H1 (cell line): ENCODE measurements around the gene KRT5. TPM values are rescaled to one million over a fixed set of nuclear protein-coding genes. Genes with fewer than 3 reads are reported as not detected.

Source experiments
- CTCF ChIA-PET: fragments of 300-600 bp; sonication (Branson Sonifier 250); formaldehyde crosslinking; loops from one replicate; lab custom pipeline; 2021; ENCODE audit not compliant: partially characterized antibody; lab: Charles Lee
- POLR2A ChIA-PET: fragments of 300-600 bp; sonication (Branson Sonifier 250); formaldehyde crosslinking; loops from one replicate; lab custom pipeline; 2021; ENCODE audit warnings: inconsistent platforms; ENCODE audit not compliant: partially characterized antibody; lab: Charles Lee
- DNase-seq, 2 experiments: peaks; one replicate each; pipeline versions ENCODE4 v3.0.0 to v3.0.0-alpha.2; 2010 to 2022; ENCODE audit warnings: low spot score in 2 of 2, low read depth in 1 of 2, mixed read lengths in 1 of 2
- FAIRE-seq: peaks from 2 replicates; lab custom pipeline; 2011; peaks lifted over from hg19 to GRCh38; lab: Jason Lieb, UNC
- H2AFZ ChIP-seq: 2 replicates; pipeline ENCODE4 v1.8.1; 2012; ENCODE audit warnings: low read length, inconsistent platforms
- H2AK5ac ChIP-seq: 2 replicates; pipeline ENCODE4 v1.6.1; 2013; ENCODE audit warnings: low read depth, low read length
- H2BK120ac ChIP-seq: replicated peaks from 2 replicates; pipeline ENCODE3; 2013; ENCODE audit warnings: low read depth, low read length, inconsistent platforms
- H2BK12ac ChIP-seq: 2 replicates; pipeline ENCODE4 v1.6.1; 2013; ENCODE audit warnings: low read depth, low read length
- H2BK15ac ChIP-seq: 2 replicates; pipeline ENCODE4 v1.6.1; 2013; ENCODE audit warnings: low read length
- H2BK20ac ChIP-seq: 2 replicates; pipeline ENCODE4 v1.6.1; 2013; ENCODE audit warnings: low read length
- H2BK5ac ChIP-seq: 2 replicates; pipeline ENCODE4 v1.6.1; 2013; ENCODE audit warnings: low read depth, low read length
- H3K14ac ChIP-seq: 2 replicates; pipeline ENCODE4 v1.6.1; 2013; ENCODE audit warnings: inconsistent platforms; ENCODE audit not compliant: insufficient read length
- H3K18ac ChIP-seq: 2 replicates; pipeline ENCODE4 v1.6.1; 2013; ENCODE audit warnings: low read length; ENCODE audit errors: extremely low read depth
- H3K23ac ChIP-seq: 2 replicates; pipeline ENCODE4 v1.6.1; 2013; ENCODE audit warnings: inconsistent platforms; ENCODE audit not compliant: insufficient read length
- H3K23me2 ChIP-seq: 2 replicates; pipeline ENCODE4 v1.6.1; 2013; ENCODE audit warnings: low read depth, low read length
- H3K27ac ChIP-seq: 2 replicates; pipeline ENCODE4 v1.6.1; 2011; ENCODE audit warnings: low read depth, low read length, inconsistent platforms
- H3K27me3 ChIP-seq, 4 experiments: replicated peaks in 1 of 4; 1 replicate in 1 of 4; 2 replicates in 3 of 4; pipeline versions ENCODE4 v1.6.1 to v1.8.1; 2011 to 2013; ENCODE audit warnings: low read length in 3 of 4, mild to moderate bottlenecking in 3 of 4, inconsistent platforms in 2 of 4, mixed read lengths in 2 of 4, moderate library complexity in 1 of 4; ENCODE audit not compliant: control insufficient read depth in 3 of 4, insufficient read depth in 3 of 4; ENCODE audit errors: extremely low read depth in 1 of 4
- H3K36me3 ChIP-seq, 4 experiments: 2 replicates each; pipeline versions ENCODE4 v1.6.1 to v1.8.1; 2011 to 2013; ENCODE audit warnings: mild to moderate bottlenecking in 4 of 4, low read length in 3 of 4, moderate library complexity in 2 of 4, control low read depth in 1 of 4, inconsistent platforms in 1 of 4; ENCODE audit not compliant: insufficient read depth in 4 of 4, control insufficient read depth in 2 of 4
- H3K4ac ChIP-seq: replicated peaks from 2 replicates; pipeline ENCODE3; 2013; ENCODE audit warnings: low read length, low read depth, mixed read lengths, inconsistent platforms; ENCODE audit not compliant: insufficient read length
- H3K4me1 ChIP-seq, 4 experiments: replicated peaks in 1 of 4; 1 replicate in 1 of 4; 2 replicates in 3 of 4; pipeline versions ENCODE4 v1.6.1 to v1.8.1; 2011 to 2013; ENCODE audit warnings: low read length in 3 of 4, inconsistent platforms in 2 of 4, mixed read lengths in 1 of 4; ENCODE audit not compliant: insufficient read depth in 4 of 4, control insufficient read depth in 3 of 4
- H3K4me2 ChIP-seq, 2 experiments: 2 replicates each; pipeline versions ENCODE4 v1.6.1 to v1.8.1; 2011 to 2013; ENCODE audit warnings: low read depth in 2 of 2, low read length in 2 of 2, control low read depth in 1 of 2, inconsistent platforms in 1 of 2, mild to moderate bottlenecking in 1 of 2; ENCODE audit not compliant: insufficient read depth in 1 of 2
- H3K4me3 ChIP-seq, 4 experiments: fragments of 200-600, 300-600 bp in 1 of 4; sonication (generic), shearing (Covaris generic), sonication (Bioruptor Twin) in 1 of 4; 2 replicates each; pipeline versions ENCODE4 v1.5.1 to v1.8.1; 2011 to 2016; ENCODE audit warnings: low read length in 4 of 4, low read depth in 3 of 4, control low read depth in 2 of 4, inconsistent platforms in 2 of 4, mild to moderate bottlenecking in 2 of 4, mixed read lengths in 1 of 4, moderate library complexity in 1 of 4; ENCODE audit not compliant: insufficient read depth in 2 of 4; ENCODE audit errors: extremely low read depth in 1 of 4
- H3K56ac ChIP-seq: replicated peaks from 2 replicates; pipeline ENCODE3; 2013; ENCODE audit warnings: low read depth, mild to moderate bottlenecking, mixed read lengths, low read length, inconsistent platforms; ENCODE audit not compliant: insufficient read length
- H3K79me1 ChIP-seq: 2 replicates; pipeline ENCODE4 v1.6.1; 2013; ENCODE audit warnings: low read depth, low read length, control low read depth
- H3K79me2 ChIP-seq, 2 experiments: 2 replicates each; pipeline versions ENCODE4 v1.6.1 to v1.8.1; 2012 to 2013; ENCODE audit warnings: low read length in 2 of 2, mild to moderate bottlenecking in 2 of 2, inconsistent platforms in 1 of 2; ENCODE audit not compliant: insufficient read depth in 2 of 2, control insufficient read depth in 1 of 2
- H3K9ac ChIP-seq, 4 experiments: replicated peaks in 1 of 4; 1 replicate in 1 of 4; 2 replicates in 3 of 4; pipeline versions ENCODE4 v1.6.1 to v1.8.1; 2011 to 2013; ENCODE audit warnings: low read depth in 3 of 4, low read length in 3 of 4, control low read depth in 2 of 4, mild to moderate bottlenecking in 2 of 4, moderate library complexity in 2 of 4, inconsistent platforms in 1 of 4; ENCODE audit errors: extremely low read depth in 1 of 4
- H3K9me3 ChIP-seq, 2 experiments: 2 replicates each; pipeline versions ENCODE4 v1.6.1 to v1.8.1; 2012 to 2013; ENCODE audit warnings: mild to moderate bottlenecking in 2 of 2, moderate library complexity in 2 of 2, control low read depth in 1 of 2, inconsistent platforms in 1 of 2, low read depth in 1 of 2, low read length in 1 of 2, mixed read lengths in 1 of 2; ENCODE audit not compliant: insufficient read depth in 2 of 2
- H4K20me1 ChIP-seq, 2 experiments: replicated peaks in 1 of 2; 2 replicates each; pipeline versions ENCODE3 to v1.8.1; 2011 to 2013; ENCODE audit warnings: inconsistent platforms in 2 of 2, low read length in 2 of 2, mild to moderate bottlenecking in 1 of 2; ENCODE audit not compliant: insufficient read depth in 2 of 2, control insufficient read depth in 1 of 2
- H4K5ac ChIP-seq: 2 replicates; pipeline ENCODE4 v1.6.1; 2013; ENCODE audit warnings: low read length, low read depth, mixed read lengths, inconsistent platforms; ENCODE audit not compliant: insufficient read length
- H4K8ac ChIP-seq: 2 replicates; pipeline ENCODE4 v1.8.0; 2013; ENCODE audit warnings: mild to moderate bottlenecking, moderate library complexity, low read length, inconsistent platforms; ENCODE audit not compliant: insufficient read depth; ENCODE audit errors: extremely low read depth
- H4K91ac ChIP-seq: replicated peaks from 2 replicates; pipeline ENCODE3; 2013; ENCODE audit warnings: low read length, mixed read lengths, inconsistent platforms; ENCODE audit not compliant: insufficient read length
- CHD1 ChIP-seq: IDR thresholded peaks from 2 replicates; pipeline ENCODE4 v1.6.1; 2012; ENCODE audit warnings: low read depth, low read length, improper control_type of control experiment
- CTBP2 ChIP-seq: IDR thresholded peaks from 2 replicates; pipeline ENCODE4 v1.7.0; 2011; ENCODE audit warnings: borderline replicate concordance, mild to moderate bottlenecking, moderate library complexity, mixed read lengths, low read length; ENCODE audit not compliant: insufficient read depth, insufficient read length
- EGR1 ChIP-seq: IDR thresholded peaks from 2 replicates; pipeline ENCODE4 v1.6.1; 2011; ENCODE audit warnings: low read depth, low read length, borderline replicate concordance
- HDAC6 ChIP-seq: IDR thresholded peaks from one replicate; pipeline ENCODE4 v1.7.1; 2012; ENCODE audit warnings: low read depth, mild to moderate bottlenecking, inconsistent platforms, low read length, moderate library complexity
- KDM5A ChIP-seq: fragments of 200-600 bp; IDR thresholded peaks from 2 replicates; pipeline ENCODE4 v1.7.1; 2012; ENCODE audit warnings: mild to moderate bottlenecking, low read length, inconsistent platforms, mixed read lengths
- POLR2A ChIP-seq, 2 experiments: IDR thresholded peaks; 1 replicate in 1 of 2; 2 replicates in 1 of 2; pipeline ENCODE4 v1.6.1; 2011; ENCODE audit warnings: low read depth in 2 of 2, low read length in 2 of 2, mild to moderate bottlenecking in 2 of 2; ENCODE audit errors: control extremely low read depth in 1 of 2
- RAD21 ChIP-seq, 2 experiments: IDR thresholded peaks in 1 of 2; conservative IDR thresholded peaks in 1 of 2; 2 replicates each; pipeline ENCODE4 v1.6.1; 2011; ENCODE audit warnings: low read depth in 2 of 2, low read length in 2 of 2, improper control_type of control experiment in 1 of 2, inconsistent platforms in 1 of 2, mild to moderate bottlenecking in 1 of 2, moderate library complexity in 1 of 2
- RNF2 ChIP-seq: fragments of 200-900, 300-1000 bp; sonication (generic); IDR thresholded peaks from 2 replicates; pipeline ENCODE4 v1.7.1; 2016; ENCODE audit warnings: borderline replicate concordance, low read depth, mild to moderate bottlenecking, antibody characterized with exemption, low read length; ENCODE audit not compliant: poor library complexity, severe bottlenecking; ENCODE audit errors: missing control alignments
- WGBS, 2 experiments: shearing (Covaris generic) in 1 of 2; methylation state at CpG; one replicate each; pipeline versions ENCODE4 v1.1.6 to v1.1.7; 2013 to 2015; ENCODE audit warnings: low lambda C conversion rate in 2 of 2, mixed read lengths in 2 of 2, inconsistent platforms in 1 of 2, low coverage in 1 of 2, missing lambda C conversion rate in 1 of 2; ENCODE audit not compliant: insufficient replicate concordance in 2 of 2, insufficient coverage in 1 of 2, insufficient read length in 1 of 2; ENCODE audit errors: extremely low coverage in 1 of 2, missing lambda C conversion rate in 1 of 2; 5-methylcytosine and 5-hydroxymethylcytosine counted together
- polyA plus RNA-seq, 7 experiments: library from polyadenylated mRNA; depleted of rRNA in 3 of 7; stranded (reverse) in 5 of 7; unstranded in 2 of 7; fragments of >200 nt in 5 of 7; fragments of 200-250 nt in 2 of 7; gene quantifications; 1 replicate in 5 of 7; 2 replicates in 1 of 7; 4 replicates in 1 of 7; pipeline versions ENCODE4 v1.2.1 to v1.2.3, GENCODE V29; 2011 to 2013; ENCODE audit warnings: missing spikeins in 2 of 7, mixed read lengths in 2 of 7
- total RNA-seq: library from RNA; stranded (reverse); fragmentation: NEBNext Ultra II Directional; extraction: Animal tissue kit (Norgen Biotek cat#: 25700); gene quantifications from 2 replicates; pipeline ENCODE4 v1.2.1, GENCODE V29; 2021
- TF ChIP-seq, protein P1 (sequence below), 3 experiments: IDR thresholded peaks; 1 replicate in 2 of 3; 2 replicates in 1 of 3; pipeline versions ENCODE4 v1.5.1 to v1.6.1; 2011; ENCODE audit warnings: low read length in 3 of 3, mild to moderate bottlenecking in 3 of 3, inconsistent platforms in 2 of 3, low read depth in 1 of 3, moderate library complexity in 1 of 3; ENCODE audit not compliant: insufficient read depth in 1 of 3; ENCODE audit errors: control extremely low read depth in 1 of 3
- TF ChIP-seq, protein P2 (sequence below): IDR thresholded peaks from 2 replicates; pipeline ENCODE4 v1.6.1; 2011; ENCODE audit warnings: low read depth, mild to moderate bottlenecking, low read length; ENCODE audit not compliant: insufficient read depth

KRT5 gene
- total and polyA plus RNA-seq, 2 of the 8 experiments (the other 6 are each of a cell fraction or from before 2014, with no cell fraction given): 0.18 TPM; not detected in 1

DNA sequence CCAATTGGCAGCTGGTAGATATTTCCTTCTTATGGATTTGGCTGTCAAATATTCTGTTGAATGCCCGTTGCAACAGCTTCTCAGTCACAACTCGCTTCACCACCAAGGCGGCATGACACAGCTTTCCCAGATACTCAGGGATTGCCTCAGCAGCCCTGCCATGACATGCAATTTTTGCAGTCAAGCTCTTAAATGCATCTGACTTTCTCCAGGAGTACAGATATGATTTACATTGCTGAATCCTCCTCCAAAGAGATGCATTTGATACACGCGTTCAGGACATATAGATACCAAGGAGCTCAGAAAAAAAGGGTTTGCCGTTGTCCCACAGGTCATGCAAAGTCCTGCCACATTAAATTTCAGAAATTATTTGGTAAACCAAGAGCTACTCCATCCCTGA lies 6.5 kb downstream of the KRT5 start:
- no peak for FAIRE-seq
- Histone ChIP-seq H3K14ac (no peak overlapping the region), H2BK12ac (no peak overlapping the region), H3K4me1 (no peaks in the 10 kb centered on the region), H3K27me3 (no peaks in the 10 kb centered on the region), H4K20me1 (no peaks in the 10 kb centered on the region), H3K79me2 (no peaks in the 10 kb centered on the region), H3K4me2 (no peak overlapping the region), H4K91ac (no peak overlapping the region), H4K8ac (no peak overlapping the region), H2BK20ac (no peak overlapping the region), H3K56ac (no peak overlapping the region), H2BK5ac (no peak overlapping the region), H2AK5ac (no peak overlapping the region), H3K9ac (no peak overlapping the region), H3K36me3 (no peaks in the 10 kb centered on the region), H2BK120ac (no peak overlapping the region), H2AFZ (no peak overlapping the region), H3K23me2 (no peaks in the 10 kb centered on the region; the same call in 1 of the 2 replicates), H3K4ac (no peak overlapping the region), H3K79me1 (no peaks in the 10 kb centered on the region), H2BK15ac (no peak overlapping the region), H3K27ac (no peak overlapping the region), H3K23ac (no peak overlapping the region), H4K5ac (no peak overlapping the region), H3K4me3 (no peak overlapping the region), H3K9me3 (peaks cover 2 to 6% of the 10 kb centered on the region in 2 experiments; a peak in 2 of 4 replicates), H3K18ac (no peak overlapping the region)
- WGBS, 2 experiments: 84% methylated on average over 6 of the region's 6 CpGs; no CpG with 5 or more reads in 1 of the 2 experiments
- ChIA-PET POLR2A (no interaction called here), CTCF (interaction anchor here (0.5 to 1.4 kb wide), 6 partner anchors 10 to 367 kb away, joined by 3 to 4 read pairs (median 3); no protein-coding TSS in a partner anchor)
- DNase-seq: no peak
- TF ChIP-seq, protein P1, sequence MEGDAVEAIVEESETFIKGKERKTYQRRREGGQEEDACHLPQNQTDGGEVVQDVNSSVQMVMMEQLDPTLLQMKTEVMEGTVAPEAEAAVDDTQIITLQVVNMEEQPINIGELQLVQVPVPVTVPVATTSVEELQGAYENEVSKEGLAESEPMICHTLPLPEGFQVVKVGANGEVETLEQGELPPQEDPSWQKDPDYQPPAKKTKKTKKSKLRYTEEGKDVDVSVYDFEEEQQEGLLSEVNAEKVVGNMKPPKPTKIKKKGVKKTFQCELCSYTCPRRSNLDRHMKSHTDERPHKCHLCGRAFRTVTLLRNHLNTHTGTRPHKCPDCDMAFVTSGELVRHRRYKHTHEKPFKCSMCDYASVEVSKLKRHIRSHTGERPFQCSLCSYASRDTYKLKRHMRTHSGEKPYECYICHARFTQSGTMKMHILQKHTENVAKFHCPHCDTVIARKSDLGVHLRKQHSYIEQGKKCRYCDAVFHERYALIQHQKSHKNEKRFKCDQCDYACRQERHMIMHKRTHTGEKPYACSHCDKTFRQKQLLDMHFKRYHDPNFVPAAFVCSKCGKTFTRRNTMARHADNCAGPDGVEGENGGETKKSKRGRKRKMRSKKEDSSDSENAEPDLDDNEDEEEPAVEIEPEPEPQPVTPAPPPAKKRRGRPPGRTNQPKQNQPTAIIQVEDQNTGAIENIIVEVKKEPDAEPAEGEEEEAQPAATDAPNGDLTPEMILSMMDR (IDR thresholded peaks at IDR 0.05; ENCODE audit: control extremely low read depth in 1 of 3, insufficient read depth in 1 of 3, low read depth in 1 of 3, low read length in 3 of 3): no peak
- TF ChIP-seq KDM5A (no peak), POLR2A (IDR thresholded peaks at IDR 0.05; ENCODE audit: control extremely low read depth in 1 of 2, low read depth in 2 of 2, low read length in 2 of 2) (no peak), CHD1 (no peak), EGR1 (no peak), RNF2 (no peak), CTBP2 (no peak), HDAC6 (no peak), RAD21 (IDR thresholded peaks at IDR 0.05 in 1 of 2, conservative IDR thresholded peaks at IDR 0.05 in 1 of 2; ENCODE audit: low read depth in 2 of 2, low read length in 2 of 2) (no peak)
- TF ChIP-seq, protein P2, sequence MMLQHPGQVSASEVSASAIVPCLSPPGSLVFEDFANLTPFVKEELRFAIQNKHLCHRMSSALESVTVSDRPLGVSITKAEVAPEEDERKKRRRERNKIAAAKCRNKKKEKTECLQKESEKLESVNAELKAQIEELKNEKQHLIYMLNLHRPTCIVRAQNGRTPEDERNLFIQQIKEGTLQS: no peak
